ENCODE data around the gene HEXD.

HEXD gene

GRCh38 chr17:82382933-82383255 lies 35.3 kb upstream of the HEXD start:
- no peak for DNase-seq

GRCh38 chr17:82383411-82383810 lies 34.7 kb upstream of the HEXD start:
- no peak for DNase-seq

- no peak for DNase-seq
These were observed 34.0 kb upstream of the HEXD start for GRCh38 chr17:82384051-82384729.

- DNase-seq = no peak
These were observed 33.2 kb upstream of the HEXD start for GRCh38 chr17:82384730-82385481.

- no peak for DNase-seq
These were observed 32.4 kb upstream of the HEXD start for GRCh38 chr17:82385559-82386254.

GRCh38 chr17:82386255-82386831 lies 31.8 kb upstream of the HEXD start:
- no peak for DNase-seq

GRCh38 chr17:82386881-82387704 lies 31.1 kb upstream of the HEXD start:
- DNase-seq = no peak

GRCh38 chr17:82387705-82388106 lies 30.4 kb upstream of the HEXD start:
- DNase-seq = no peak

- DNase-seq = peak; percentile 47
These were observed 29.8 kb upstream of the HEXD start for GRCh38 chr17:82388223-82388921.

GRCh38 chr17:82388922-82389283 lies 29.2 kb upstream of the HEXD start:
- DNase-seq = no peak

- DNase-seq = no peak
These were observed 28.8 kb upstream of the HEXD start for GRCh38 chr17:82389379-82389778.

- DNase-seq = no peak
These were observed 27.9 kb upstream of the HEXD start for GRCh38 chr17:82390015-82390859.

GRCh38 chr17:82390860-82391435 lies 27.2 kb upstream of the HEXD start:
- no peak for DNase-seq

GRCh38 chr17:82391496-82392066 lies 26.6 kb upstream of the HEXD start:
- no peak for DNase-seq

GRCh38 chr17:82392209-82392920 lies 25.8 kb upstream of the HEXD start:
- no peak for DNase-seq

- DNase-seq = no peak
These were observed 25.2 kb upstream of the HEXD start for GRCh38 chr17:82392941-82393340.

- DNase-seq = no peak
These were observed 23.9 kb upstream of the HEXD start for GRCh38 chr17:82394278-82394677.

- DNase-seq = no peak
These were observed 21.3 kb upstream of the HEXD start for GRCh38 chr17:82396601-82397435.
